ENCODE measurements around the gene SBF2.

SBF2 gene

DNA sequence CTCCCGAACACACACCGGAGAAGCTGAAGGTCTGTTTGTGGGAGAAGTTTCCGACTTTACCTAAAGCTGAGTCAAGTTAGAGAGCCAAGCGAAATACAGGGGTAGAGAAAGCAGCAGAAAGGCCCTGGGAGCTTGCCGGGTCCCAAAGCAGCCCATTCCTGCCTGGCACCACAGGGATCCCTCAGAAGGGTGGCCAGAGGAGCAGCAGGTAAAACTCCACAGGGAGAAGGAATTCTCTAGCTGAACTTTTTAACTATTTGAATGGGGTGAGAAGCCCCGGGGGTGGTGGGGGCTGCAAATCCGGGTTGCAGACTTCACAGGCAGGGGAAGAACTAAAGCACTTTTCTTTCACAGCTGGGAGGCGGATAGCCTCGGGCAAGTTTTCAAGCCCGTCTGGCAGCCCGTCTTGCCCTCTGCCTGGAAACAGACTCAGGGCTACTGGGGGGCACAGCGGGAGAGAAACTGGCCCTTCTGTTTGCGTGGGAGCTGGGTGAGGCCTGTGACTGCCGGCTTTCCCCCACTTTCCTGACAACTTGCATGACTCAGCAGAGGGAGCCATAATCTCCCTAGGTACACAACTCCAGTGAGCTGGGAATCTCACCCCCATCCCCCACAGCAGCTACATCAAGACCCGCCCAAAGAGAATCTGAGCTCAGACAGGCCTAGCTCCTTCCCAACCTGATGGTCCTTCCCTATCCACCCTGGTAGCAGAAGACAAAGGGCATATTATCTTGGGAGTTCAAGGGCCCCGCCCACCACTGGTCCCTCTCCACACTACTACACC lies 311.0 kb downstream of the SBF2 start:
- no peak overlapping the region for H3K27ac ChIP-seq
- TF ChIP-seq, protein P1, sequence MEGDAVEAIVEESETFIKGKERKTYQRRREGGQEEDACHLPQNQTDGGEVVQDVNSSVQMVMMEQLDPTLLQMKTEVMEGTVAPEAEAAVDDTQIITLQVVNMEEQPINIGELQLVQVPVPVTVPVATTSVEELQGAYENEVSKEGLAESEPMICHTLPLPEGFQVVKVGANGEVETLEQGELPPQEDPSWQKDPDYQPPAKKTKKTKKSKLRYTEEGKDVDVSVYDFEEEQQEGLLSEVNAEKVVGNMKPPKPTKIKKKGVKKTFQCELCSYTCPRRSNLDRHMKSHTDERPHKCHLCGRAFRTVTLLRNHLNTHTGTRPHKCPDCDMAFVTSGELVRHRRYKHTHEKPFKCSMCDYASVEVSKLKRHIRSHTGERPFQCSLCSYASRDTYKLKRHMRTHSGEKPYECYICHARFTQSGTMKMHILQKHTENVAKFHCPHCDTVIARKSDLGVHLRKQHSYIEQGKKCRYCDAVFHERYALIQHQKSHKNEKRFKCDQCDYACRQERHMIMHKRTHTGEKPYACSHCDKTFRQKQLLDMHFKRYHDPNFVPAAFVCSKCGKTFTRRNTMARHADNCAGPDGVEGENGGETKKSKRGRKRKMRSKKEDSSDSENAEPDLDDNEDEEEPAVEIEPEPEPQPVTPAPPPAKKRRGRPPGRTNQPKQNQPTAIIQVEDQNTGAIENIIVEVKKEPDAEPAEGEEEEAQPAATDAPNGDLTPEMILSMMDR (IDR thresholded peaks at IDR 0.05): no peak

DNA sequence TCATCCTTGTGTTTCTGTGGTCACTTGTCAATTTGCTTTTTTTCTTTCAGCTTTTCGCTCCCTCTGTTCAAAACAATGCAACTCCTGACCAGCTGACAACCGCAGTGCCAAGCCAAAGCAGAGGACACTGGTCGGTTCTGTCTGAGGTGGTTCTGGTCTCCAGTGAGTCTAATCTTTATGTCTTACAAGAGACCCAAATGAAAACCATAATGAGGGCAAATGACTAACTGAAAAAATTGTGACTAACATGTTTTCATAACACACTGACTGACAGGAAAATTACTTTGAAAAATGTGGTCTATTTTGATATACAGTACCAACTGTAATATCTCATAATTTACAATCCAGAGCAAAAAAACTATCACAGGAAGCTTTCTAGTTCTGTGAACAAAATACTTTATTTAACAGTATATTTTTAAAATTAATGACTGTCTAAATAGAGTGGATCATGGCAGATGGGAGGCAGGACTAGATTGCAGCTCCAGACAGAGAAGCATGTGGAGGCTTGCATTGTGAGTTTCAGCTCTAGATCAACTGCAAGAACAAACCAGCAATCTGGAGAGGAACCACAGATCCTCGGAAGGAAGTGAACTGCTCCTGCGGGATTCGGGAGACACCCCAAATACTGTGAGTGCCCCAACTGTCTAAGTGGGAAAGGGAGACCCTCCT lies 311.8 kb downstream of the SBF2 start:
- no peak overlapping the region for H3K4me3 ChIP-seq
- TF ChIP-seq, protein P1 (IDR thresholded peaks at IDR 0.05): no peak
- H3K27ac ChIP-seq: no peak overlapping the region
- DNase-seq (ENCODE audit: low spot score): no peak

More for the DNA sequence above, 311.0 kb downstream of the SBF2 start:
- no peak for DNase-seq (ENCODE audit: low spot score)
- H3K4me3 ChIP-seq: no peak overlapping the region

DNA sequence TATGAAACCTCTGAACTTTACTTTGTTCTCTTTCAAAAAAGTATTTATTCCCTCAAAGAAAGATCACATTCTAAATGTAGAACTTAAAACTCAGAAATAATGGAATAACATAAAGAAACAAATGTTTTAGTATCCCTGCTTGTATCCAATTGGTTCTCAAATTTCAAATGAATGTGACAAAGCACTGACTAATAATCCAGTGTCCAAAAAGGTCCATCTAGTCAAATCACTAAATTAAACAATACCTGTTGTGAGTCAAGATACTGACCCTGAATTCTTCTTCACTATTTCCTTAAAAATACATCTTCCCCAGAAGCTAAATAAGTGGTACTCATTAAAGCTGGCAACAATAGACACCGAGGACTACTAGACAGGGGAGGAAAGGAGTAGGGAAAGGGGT lies 313.1 kb downstream of the SBF2 start:
- TF ChIP-seq, protein P1 (IDR thresholded peaks at IDR 0.05): no peak
- DNase-seq (ENCODE audit: low spot score): no peak
- Histone ChIP-seq H3K4me3 (no peak overlapping the region), H3K27ac (no peak overlapping the region)

DNA sequence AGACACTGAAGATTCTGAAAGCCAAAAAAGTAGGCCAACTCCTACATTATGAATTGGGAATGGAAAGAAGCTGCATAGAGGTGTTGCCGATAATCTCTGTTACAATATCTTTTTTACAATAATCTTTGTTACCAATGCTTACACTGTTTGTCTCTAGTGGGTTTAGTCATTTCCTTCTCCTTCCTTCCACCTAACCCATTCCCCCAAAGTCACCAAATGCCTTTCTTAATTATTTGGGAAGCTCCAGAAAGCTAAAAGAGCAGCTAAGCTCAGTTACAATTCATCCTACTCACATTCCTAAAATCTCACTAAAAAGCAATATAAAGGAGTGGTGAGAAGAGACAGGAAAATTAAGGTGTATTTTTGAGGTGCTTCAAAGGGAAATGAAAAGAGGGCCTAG lies 316.5 kb downstream of the SBF2 start:
- H3K4me3 ChIP-seq: no peak overlapping the region
- TF ChIP-seq, protein P1 (IDR thresholded peaks at IDR 0.05): no peak
- no peak overlapping the region for H3K27ac ChIP-seq
- DNase-seq (ENCODE audit: low spot score): no peak

DNA sequence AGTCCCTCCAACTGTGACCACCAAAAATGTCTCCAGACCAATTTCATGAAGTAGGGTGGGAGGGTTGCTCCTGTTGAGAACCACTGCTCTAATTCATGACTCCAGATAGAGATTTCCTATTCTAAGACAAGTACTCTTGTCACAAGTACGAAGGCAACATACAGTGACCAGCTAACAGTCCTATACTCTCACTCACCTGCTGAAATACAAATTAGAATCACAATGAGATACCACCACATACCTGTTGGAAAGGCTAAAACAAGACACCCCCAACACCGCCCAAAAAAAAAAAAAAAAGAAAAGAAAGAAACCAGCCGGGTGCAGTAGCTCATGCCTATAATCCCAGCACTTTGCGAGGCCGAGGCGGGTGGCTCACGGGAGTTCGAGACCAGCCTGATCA lies 319.6 kb downstream of the SBF2 start:
- TF ChIP-seq, protein P1 (IDR thresholded peaks at IDR 0.05): no peak
- H3K4me3 ChIP-seq: no peak overlapping the region
- no peak for DNase-seq (ENCODE audit: low spot score)
- no peak overlapping the region for H3K27ac ChIP-seq

DNA sequence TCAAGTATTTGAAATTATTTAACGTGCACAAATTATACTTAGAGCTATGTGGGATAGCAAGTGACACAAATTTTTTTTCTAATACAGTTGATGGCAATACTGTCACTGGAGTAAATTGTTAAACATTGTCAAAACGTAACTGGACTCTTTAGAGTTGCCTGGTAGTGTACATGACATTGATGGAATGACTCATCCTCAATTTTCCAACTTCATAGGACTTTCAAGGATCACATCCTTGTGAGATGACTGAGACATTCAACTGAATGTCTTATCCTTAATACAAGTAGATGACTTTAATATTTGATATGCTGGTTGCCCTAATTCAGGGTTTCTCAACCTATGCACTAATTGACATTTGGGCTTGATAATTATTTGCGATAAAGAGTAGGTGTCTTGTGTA lies 320.1 kb downstream of the SBF2 start:
- no peak overlapping the region for H3K4me3 ChIP-seq
- DNase-seq (ENCODE audit: low spot score): no peak
- no peak overlapping the region for H3K27ac ChIP-seq
- TF ChIP-seq, protein P1 (IDR thresholded peaks at IDR 0.05): no peak

DNA sequence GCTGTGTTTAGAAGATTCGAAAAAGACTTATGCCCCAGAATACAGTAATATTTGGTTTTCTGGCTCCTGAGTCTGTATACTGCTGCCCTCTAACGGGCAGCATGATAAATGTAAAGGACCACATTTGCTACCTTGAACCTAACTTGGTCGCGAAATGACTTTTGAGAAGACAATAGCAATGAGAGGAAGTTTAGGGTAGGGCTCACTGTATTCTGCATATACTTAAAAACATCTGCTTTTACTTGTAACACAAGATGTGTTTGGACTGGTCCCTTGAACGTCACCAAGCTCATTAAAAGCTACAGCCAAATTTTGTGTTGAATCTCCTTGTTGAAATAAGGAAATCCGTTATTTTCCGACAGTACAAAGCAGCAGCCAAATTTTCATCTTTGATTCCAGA lies 321.0 kb downstream of the SBF2 start:
- no peak overlapping the region for H3K27ac ChIP-seq
- no peak overlapping the region for H3K4me3 ChIP-seq
- TF ChIP-seq, protein P1 (IDR thresholded peaks at IDR 0.05): no peak
- no peak for DNase-seq (ENCODE audit: low spot score)
